Measurements from ENCODE around the gene D2HGDH.
"Not testable (repeated sequence)": the region's sequence is repeated elsewhere in the genome, so short reads cannot be mapped to it uniquely, and the experiment has no call there.

The D2HGDH gene

GRCh38 chr2:241730671-241731293 lies 3.6 kb upstream of the D2HGDH start:
- TF ChIP-seq JUND (IDR thresholded peaks at IDR 0.05; ENCODE audit: low read depth), result no peak
- in situ Hi-C loops (cut with HindIII; ENCODE audit: low pct_unique_long_range_greater_than_20kb, low sequenced_read_pairs), result no loop called here
- DNase-seq (ENCODE audit: low read depth in 1 of 2, low spot score in 1 of 2), result no peak

GRCh38 chr2:241732513-241733186 lies 1.8 kb upstream of the D2HGDH start:
- in situ Hi-C loops (cut with HindIII; ENCODE audit: low pct_unique_long_range_greater_than_20kb, low sequenced_read_pairs), result not testable (repeated sequence)
- peak in 1 of 2 experiments; percentile 59 for DNase-seq (ENCODE audit: low read depth in 1 of 2, low spot score in 1 of 2)

- DNase-seq (ENCODE audit: low read depth in 1 of 2, low spot score in 1 of 2), result peak in 1 of 2 experiments; percentile 16
- no peak for TF ChIP-seq JUND (IDR thresholded peaks at IDR 0.05; ENCODE audit: low read depth)
- in situ Hi-C loops (cut with HindIII; ENCODE audit: low pct_unique_long_range_greater_than_20kb, low sequenced_read_pairs), result no loop called here
Measured at GRCh38 chr2:241733391-241734207, 831 bp upstream of the D2HGDH start.

GRCh38 chr2:241734208-241734466 lies 293 bp upstream of the D2HGDH start:
- TF ChIP-seq JUND (IDR thresholded peaks at IDR 0.05; ENCODE audit: low read depth), result no peak
- DNase-seq (ENCODE audit: low read depth in 1 of 2, low spot score in 1 of 2), result no peak
- in situ Hi-C loops (cut with HindIII; ENCODE audit: low pct_unique_long_range_greater_than_20kb, low sequenced_read_pairs), result no loop called here

GRCh38 chr2:241736111-241736510 lies 1.7 kb downstream of the D2HGDH start:
- in situ Hi-C loops (cut with HindIII; ENCODE audit: low pct_unique_long_range_greater_than_20kb, low sequenced_read_pairs), result no loop called here
- no peak for TF ChIP-seq JUND (IDR thresholded peaks at IDR 0.05; ENCODE audit: low read depth)
- DNase-seq (ENCODE audit: low read depth in 1 of 2, low spot score in 1 of 2), result no peak

GRCh38 chr2:241738040-241738686 lies 3.7 kb downstream of the D2HGDH start:
- in situ Hi-C loops (cut with HindIII; ENCODE audit: low pct_unique_long_range_greater_than_20kb, low sequenced_read_pairs), result no loop called here
- no peak for TF ChIP-seq JUND (IDR thresholded peaks at IDR 0.05; ENCODE audit: low read depth)
- DNase-seq (ENCODE audit: low read depth in 1 of 2, low spot score in 1 of 2), result no peak

- no peak for DNase-seq (ENCODE audit: low read depth in 1 of 2, low spot score in 1 of 2)
- TF ChIP-seq JUND (IDR thresholded peaks at IDR 0.05; ENCODE audit: low read depth), result no peak
- in situ Hi-C loops (cut with HindIII; ENCODE audit: low pct_unique_long_range_greater_than_20kb, low sequenced_read_pairs), result no loop called here
Measured at GRCh38 chr2:241739177-241739576, 4.7 kb downstream of the D2HGDH start.

- in situ Hi-C loops (cut with HindIII; ENCODE audit: low pct_unique_long_range_greater_than_20kb, low sequenced_read_pairs), result no loop called here
- TF ChIP-seq JUND (IDR thresholded peaks at IDR 0.05; ENCODE audit: low read depth), result no peak
- DNase-seq (ENCODE audit: low read depth in 1 of 2, low spot score in 1 of 2), result no peak
Measured at GRCh38 chr2:241739651-241740050, 5.2 kb downstream of the D2HGDH start.

GRCh38 chr2:241741016-241741415 lies 6.6 kb downstream of the D2HGDH start:
- in situ Hi-C loops (cut with HindIII; ENCODE audit: low pct_unique_long_range_greater_than_20kb, low sequenced_read_pairs), result no loop called here
- peak in 1 of 2 experiments; percentile 35 for DNase-seq (ENCODE audit: low read depth in 1 of 2, low spot score in 1 of 2)
- no peak for TF ChIP-seq JUND (IDR thresholded peaks at IDR 0.05; ENCODE audit: low read depth)

GRCh38 chr2:241742320-241742939 lies 8.0 kb downstream of the D2HGDH start:
- DNase-seq (ENCODE audit: low read depth in 1 of 2, low spot score in 1 of 2), result no peak
- in situ Hi-C loops (cut with HindIII; ENCODE audit: low pct_unique_long_range_greater_than_20kb, low sequenced_read_pairs), result no loop called here
- TF ChIP-seq JUND (IDR thresholded peaks at IDR 0.05; ENCODE audit: low read depth), result no peak

GRCh38 chr2:241743008-241743407 lies 8.6 kb downstream of the D2HGDH start:
- in situ Hi-C loops (cut with HindIII; ENCODE audit: low pct_unique_long_range_greater_than_20kb, low sequenced_read_pairs); DNase-seq (ENCODE audit: low read depth in 1 of 2, low spot score in 1 of 2): not testable (repeated sequence)

GRCh38 chr2:241743620-241744019 lies 9.2 kb downstream of the D2HGDH start:
- TF ChIP-seq JUND (IDR thresholded peaks at IDR 0.05; ENCODE audit: low read depth), result no peak
- in situ Hi-C loops (cut with HindIII; ENCODE audit: low pct_unique_long_range_greater_than_20kb, low sequenced_read_pairs), result no loop called here
- DNase-seq (ENCODE audit: low read depth in 1 of 2, low spot score in 1 of 2), result no peak

Measured in T47D (cell line).